Activated CD4-positive, alpha-beta memory T cell treated with anti-CD3 and anti-CD28 coated beads for 36 hours (primary cell): ENCODE measurements around the gene FAM47C. TPM values are rescaled to one million over a fixed set of nuclear protein-coding genes. Genes with fewer than 3 reads are reported as not detected.
"Not testable (repeated sequence)": the region's sequence is repeated elsewhere in the genome, so short reads cannot be mapped to it uniquely, and the experiment has no call there.

ENCODE experiments used
- CTCF ChIA-PET: fragments of 350-600 bp; sonication (Branson Sonifier 250); formaldehyde crosslinking; loops from one replicate; lab custom pipeline; 2021; ENCODE audit warnings: antibody characterized with exemption, inconsistent platforms; lab: Charles Lee
- POLR2A ChIA-PET: fragments of 350-600 bp; sonication (Branson Sonifier 250); formaldehyde crosslinking; loops from one replicate; lab custom pipeline; 2021; ENCODE audit warnings: antibody characterized with exemption; lab: Charles Lee
- DNase-seq: peaks from one replicate; pipeline ENCODE4 v3.0.0-alpha.2; 2020
- H3K27ac Mint-ChIP-seq: one replicate; pipeline ENCODE4 v1.8.0; 2021; ENCODE audit warnings: mixed read lengths
- H3K27me3 Mint-ChIP-seq: one replicate; pipeline ENCODE4 v1.8.0; 2021; ENCODE audit warnings: mixed read lengths
- H3K36me3 Mint-ChIP-seq: one replicate; pipeline ENCODE4 v1.8.0; 2021; ENCODE audit warnings: mixed read lengths
- H3K4me1 Mint-ChIP-seq: one replicate; pipeline ENCODE4 v1.8.0; 2021; ENCODE audit warnings: low read depth, mixed read lengths
- H3K4me3 Mint-ChIP-seq: one replicate; pipeline ENCODE4 v1.8.0; 2021; ENCODE audit warnings: mild to moderate bottlenecking, mixed read lengths
- H3K9me3 Mint-ChIP-seq: one replicate; pipeline ENCODE4 v1.8.0; 2021; ENCODE audit warnings: mixed read lengths
- intact Hi-C: fragments of 100-400 bp; cut with micrococcal nuclease; formaldehyde crosslinking; loops from one replicate; pipeline ENCODE4 v1.15.1; 2023
- total RNA-seq, 2 experiments: library from RNA; stranded (reverse); gene quantifications; one replicate each; pipeline ENCODE4 v1.2.3, GENCODE V29; 2021

Gene FAM47C
- total RNA-seq, 2 experiments from 2014 or later, result not detected

GRCh38 chrX:37034260-37034659 is 26.1 kb downstream of the FAM47C start:
- intact Hi-C loops, POLR2A ChIA-PET, DNase-seq, H3K4me3 Mint-ChIP-seq, H3K27me3 Mint-ChIP-seq, H3K27ac Mint-ChIP-seq, CTCF ChIA-PET, H3K9me3 Mint-ChIP-seq, H3K4me1 Mint-ChIP-seq, H3K36me3 Mint-ChIP-seq: not testable (repeated sequence)

- H3K9me3 Mint-ChIP-seq, H3K27ac Mint-ChIP-seq, intact Hi-C loops, POLR2A ChIA-PET, H3K36me3 Mint-ChIP-seq, CTCF ChIA-PET, H3K4me3 Mint-ChIP-seq, H3K4me1 Mint-ChIP-seq, DNase-seq, H3K27me3 Mint-ChIP-seq: not testable (repeated sequence)
Observed at GRCh38 chrX:37036674-37037220, 28.6 kb downstream of the FAM47C start.

- H3K27me3 Mint-ChIP-seq, intact Hi-C loops, H3K4me1 Mint-ChIP-seq, CTCF ChIA-PET, H3K4me3 Mint-ChIP-seq, DNase-seq, H3K27ac Mint-ChIP-seq, POLR2A ChIA-PET, H3K9me3 Mint-ChIP-seq, H3K36me3 Mint-ChIP-seq: not testable (repeated sequence)
Observed at GRCh38 chrX:37038814-37039213, 30.6 kb downstream of the FAM47C start.

- H3K4me1 Mint-ChIP-seq, CTCF ChIA-PET, H3K27me3 Mint-ChIP-seq, H3K9me3 Mint-ChIP-seq, H3K27ac Mint-ChIP-seq, POLR2A ChIA-PET, H3K36me3 Mint-ChIP-seq, DNase-seq, H3K4me3 Mint-ChIP-seq, intact Hi-C loops: not testable (repeated sequence)
Observed at GRCh38 chrX:37042956-37043885, 35.1 kb downstream of the FAM47C start.

GRCh38 chrX:37047776-37048175 is 39.6 kb downstream of the FAM47C start:
- Mint-ChIP-seq H3K9me3 (no peaks in the 10 kb centered on the region), H3K27ac (no peak overlapping the region), H3K4me1 (no peaks in the 10 kb centered on the region), H3K27me3 (no peaks in the 10 kb centered on the region), H3K36me3 (no peaks in the 10 kb centered on the region), H3K4me3 (no peak overlapping the region)
- intact Hi-C loops, result no loop called here
- no peak for DNase-seq
- POLR2A ChIA-PET, result no interaction called here
- CTCF ChIA-PET, result no interaction called here

- H3K27ac Mint-ChIP-seq, DNase-seq, H3K4me1 Mint-ChIP-seq, intact Hi-C loops, H3K9me3 Mint-ChIP-seq, H3K4me3 Mint-ChIP-seq, CTCF ChIA-PET, POLR2A ChIA-PET, H3K36me3 Mint-ChIP-seq, H3K27me3 Mint-ChIP-seq: not testable (repeated sequence)
Observed at GRCh38 chrX:37057572-37057971, 49.4 kb downstream of the FAM47C start.

- Mint-ChIP-seq H3K27me3 (no peaks in the 10 kb centered on the region), H3K27ac (no peak overlapping the region), H3K4me3 (no peak overlapping the region), H3K36me3 (no peaks in the 10 kb centered on the region), H3K9me3 (no peaks in the 10 kb centered on the region), H3K4me1 (no peaks in the 10 kb centered on the region)
- intact Hi-C loops, result no loop called here
- ChIA-PET POLR2A (no interaction called here), CTCF (no interaction called here)
- no peak for DNase-seq
Observed at GRCh38 chrX:37060999-37061398, 52.8 kb downstream of the FAM47C start.
